Small intestine (tissue), 7 donors: ENCODE results near the gene PLEKHG4B. TPM values are rescaled to one million over a fixed set of nuclear protein-coding genes. Genes with fewer than 3 reads are reported as not detected.
"Not testable (repeated sequence)": the region's sequence is repeated elsewhere in the genome, so short reads cannot be mapped to it uniquely, and the experiment has no call there.

Experiments
- DNase-seq, 2 donors: peaks; one replicate each; pipeline versions ENCODE4 v3.0.0 to v3.0.0-alpha.2; 2013
- FAIRE-seq: peaks from 2 replicates; lab custom pipeline; 2012; peaks lifted over from hg19 to GRCh38; lab: Jason Lieb, UNC
- H3K27ac ChIP-seq, 3 donors: one replicate each; pipeline ENCODE4 v1.5.1; 2013; ENCODE audit warnings: low read length in 2 of 3, mild to moderate bottlenecking in 2 of 3, control low read depth in 1 of 3, inconsistent platforms in 1 of 3, low read depth in 1 of 3, moderate library complexity in 1 of 3
- H3K27me3 ChIP-seq, 3 donors: one replicate each; pipeline ENCODE4 v1.6.1; 2013; ENCODE audit warnings: low read length in 3 of 3, inconsistent platforms in 1 of 3; ENCODE audit not compliant: control insufficient read depth in 3 of 3, insufficient read depth in 3 of 3
- H3K36me3 ChIP-seq, 3 donors: one replicate each; pipeline ENCODE4 v1.6.1; 2013; ENCODE audit warnings: low read length in 3 of 3, inconsistent platforms in 1 of 3, low read depth in 1 of 3, mild to moderate bottlenecking in 1 of 3, moderate library complexity in 1 of 3; ENCODE audit not compliant: control insufficient read depth in 3 of 3, insufficient read depth in 2 of 3
- H3K4me1 ChIP-seq, 3 donors: one replicate each; pipeline ENCODE4 v1.6.1; 2013; ENCODE audit warnings: low read length in 2 of 3, inconsistent platforms in 1 of 3, low read depth in 1 of 3, mild to moderate bottlenecking in 1 of 3, moderate library complexity in 1 of 3; ENCODE audit not compliant: control insufficient read depth in 3 of 3, insufficient read depth in 2 of 3
- H3K4me3 ChIP-seq, 3 donors: one replicate each; pipeline ENCODE4 v1.5.1; 2013; ENCODE audit warnings: low read length in 3 of 3, control low read depth in 1 of 3, inconsistent platforms in 1 of 3, low read depth in 1 of 3, mild to moderate bottlenecking in 1 of 3, moderate library complexity in 1 of 3
- H3K9me3 ChIP-seq, 2 donors: one replicate each; pipeline ENCODE4 v1.6.1; 2013; ENCODE audit warnings: low read depth in 1 of 2, low read length in 1 of 2; ENCODE audit not compliant: control insufficient read depth in 2 of 2, insufficient read depth in 1 of 2
- WGBS, 3 donors: extraction: QIAGEN DNeasy Blood & Tissue Kit; methylation state at CpG; one replicate each; pipeline ENCODE4 v1.1.7; 2013; 5-methylcytosine and 5-hydroxymethylcytosine counted together
- polyA plus RNA-seq, 4 donors: library from polyadenylated mRNA; stranded (reverse) in 3 of 4; unstranded in 1 of 4; fragments of 200-250 nt in 3 of 4; fragments of 120-200 nt in 1 of 4; gene quantifications; one replicate each; pipeline versions ENCODE4 v1.2.1 to v1.2.3, GENCODE V29; 2013
- donor health status: healthy with polysubstance abuse.
- donor health status: control.
- donor health status: control.
- donor health status: Bipolar disorder and iron deficiency.
- donor health status: healthy.

The PLEKHG4B gene
- polyA plus RNA-seq, 4 donors: 0.01 to 0.44 TPM; not detected in 2

DNA sequence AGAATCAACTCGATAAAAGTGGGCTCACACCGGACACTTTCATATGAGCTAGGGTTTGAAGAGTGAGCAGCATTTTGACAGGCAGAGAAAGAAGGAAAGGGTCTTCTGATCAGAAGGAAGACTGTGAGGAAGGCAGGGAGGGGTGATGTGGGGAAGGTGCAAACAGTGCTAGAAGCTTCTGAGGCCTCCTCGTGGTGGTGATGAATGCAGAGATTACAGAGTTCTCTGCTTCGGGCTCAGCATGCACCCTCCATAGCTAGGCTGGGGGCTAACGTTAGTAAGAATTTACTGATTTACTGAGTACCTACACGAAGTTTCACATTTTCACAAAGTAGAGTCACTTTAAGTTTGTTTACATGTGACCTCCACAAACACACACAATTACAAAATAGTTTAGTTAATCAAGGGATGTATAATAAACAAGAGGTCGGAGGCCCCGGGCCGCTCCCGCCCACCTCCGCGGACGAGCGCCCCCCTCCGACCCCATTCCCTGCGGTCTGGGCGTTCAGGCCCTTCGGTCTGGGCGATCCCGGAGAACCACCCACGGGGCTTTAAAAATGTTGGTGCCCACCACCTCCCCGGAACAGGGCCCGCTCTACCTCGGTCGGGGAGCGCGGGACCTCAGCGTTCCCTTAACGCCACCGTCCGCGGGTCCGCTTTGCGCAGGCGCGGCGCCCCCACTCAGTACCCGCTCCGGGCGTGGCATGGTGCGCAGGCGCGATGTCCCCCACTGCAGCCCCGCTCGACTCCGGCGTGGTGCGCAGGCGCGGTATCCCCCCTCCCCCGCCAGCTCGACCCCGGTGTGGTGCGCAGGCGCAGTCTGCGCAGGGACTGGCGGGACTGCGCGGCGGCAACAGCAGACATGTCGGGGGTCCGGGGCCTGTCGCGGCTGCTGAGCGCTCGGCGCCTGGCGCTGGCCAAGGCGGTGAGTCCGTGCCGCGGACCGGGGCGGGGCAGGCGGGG lies 125.8 kb downstream of the PLEKHG4B start, which contains the start of the genes CCDC127 and SDHA:
TSS of gene CCDC127 (minus strand) at position 660 of the 963 bp plus-strand sequence. CDS start 1,304 bp downstream, outside the sequence.
TSS of gene SDHA (plus strand) at position 827 of the 963 bp plus-strand sequence. CDS start at position 863, 36 bp downstream.
- 1% methylated on average over 47 to 75 of the region's 75 CpGs for WGBS, 3 donors
- H3K27me3 ChIP-seq, H3K4me1 ChIP-seq, H3K36me3 ChIP-seq, H3K9me3 ChIP-seq, FAIRE-seq: not testable (repeated sequence)
- peak within 1 kb of the TSS; percentile 98 to 99 (median 98) for H3K4me3 ChIP-seq
- peak within 1 kb of the TSS; percentile 82 to 97 (median 94) for H3K27ac ChIP-seq
- peak; percentile 95 to 98 for DNase-seq

GRCh38 chr5:218457-219291 lies 126.7 kb downstream of the PLEKHG4B start:
- Histone ChIP-seq H3K4me1 (no peaks in the 10 kb centered on the region), H3K4me3 (peak overlapping the region; percentile 92 to 99 (median 98)), H3K27ac (peak overlapping the region; percentile 77 to 97 (median 94)), H3K9me3 (no peaks in the 10 kb centered on the region), H3K36me3 (no peaks in the 10 kb centered on the region), H3K27me3 (no peaks in the 10 kb centered on the region)
- peak; percentile 51 to 58 for DNase-seq
- 0 to 1% (median 0%) methylated on average over 50 to 73 of the region's 73 CpGs for WGBS, 3 donors
- FAIRE-seq: no peak

GRCh38 chr5:219460-219863 lies 127.5 kb downstream of the PLEKHG4B start:
- WGBS, 3 donors: 3 to 7% (median 4%) methylated on average over 9 of the region's 9 CpGs
- H3K27ac ChIP-seq: peak overlapping the region; percentile 57 to 77 (median 74)
- H3K27me3 ChIP-seq: no peaks in the 10 kb centered on the region
- DNase-seq (peak in 1 of 2 donors; percentile 28), FAIRE-seq (no peak)
- no peaks in the 10 kb centered on the region for H3K9me3 ChIP-seq
- peak overlapping the region; percentile 6 to 98 (median 92) for H3K4me3 ChIP-seq
- H3K36me3 ChIP-seq: peaks cover 0 to 7% (median 6%) of the 10 kb centered on the region in 3 donors
- H3K4me1 ChIP-seq: no peaks in the 10 kb centered on the region

DNA sequence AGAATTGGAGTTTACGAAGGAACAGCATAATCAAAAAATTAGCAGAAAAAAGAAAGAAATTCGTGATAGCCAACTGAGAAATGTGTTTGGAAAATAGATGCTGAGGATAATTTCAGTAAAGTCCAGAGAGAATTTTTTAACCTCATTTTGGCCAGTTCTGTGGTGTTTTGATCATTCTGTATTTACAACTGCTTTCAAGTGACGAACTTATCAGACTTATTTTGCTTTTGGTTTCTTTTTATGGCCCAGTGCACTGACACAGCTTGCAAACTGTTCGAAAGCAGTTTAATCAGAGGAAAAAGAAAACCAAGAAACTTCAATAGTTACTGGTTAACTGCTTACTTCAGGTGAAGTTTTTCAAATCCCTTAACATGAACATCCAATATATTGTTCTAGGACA lies 128.0 kb downstream of the PLEKHG4B start:
- 2 to 15% (median 6%) methylated on average over 4 of the region's 4 CpGs for WGBS, 3 donors
- Histone ChIP-seq H3K27ac (peak overlapping the region in 2 of 3 donors; percentile 57 to 74), H3K4me3 (peak overlapping the region; percentile 7 to 98 (median 92))

DNA sequence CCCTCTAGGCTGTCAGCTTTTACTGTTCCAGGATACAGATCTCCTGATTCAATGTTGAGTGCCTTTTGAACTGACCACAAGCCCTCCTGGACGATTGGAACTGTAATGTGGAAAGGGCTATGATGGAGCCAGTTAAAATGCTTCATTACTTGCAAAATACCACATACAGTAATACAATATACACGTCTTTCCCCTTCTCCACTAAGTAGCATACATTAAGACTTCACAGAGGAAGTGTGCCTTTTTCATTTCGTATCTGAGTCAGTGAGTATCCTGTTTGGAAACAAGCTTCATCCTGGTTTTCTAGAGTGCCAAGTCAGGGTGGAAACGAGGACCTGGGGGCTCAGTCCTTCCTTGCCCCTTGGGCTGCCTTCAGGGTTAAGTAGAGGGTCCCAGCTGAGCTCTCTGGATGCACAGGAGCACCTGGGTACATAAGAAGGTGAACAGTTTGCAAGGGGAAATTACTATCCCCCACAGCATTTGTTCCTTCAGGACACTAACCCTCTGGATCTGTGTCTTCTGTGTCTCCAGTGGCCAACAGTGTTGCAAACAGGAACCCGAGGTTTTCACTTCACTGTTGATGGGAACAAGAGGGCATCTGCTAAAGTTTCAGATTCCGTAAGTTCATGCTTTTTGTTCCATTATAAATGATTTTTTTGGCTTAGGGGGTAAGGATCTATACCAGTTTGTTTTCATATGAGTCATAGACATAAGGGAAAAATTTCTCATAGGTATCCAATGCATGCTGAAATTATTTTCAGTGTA lies 131.2 kb downstream of the PLEKHG4B start:
- H3K27me3 ChIP-seq, H3K27ac ChIP-seq, H3K9me3 ChIP-seq, FAIRE-seq, DNase-seq, H3K4me3 ChIP-seq, H3K4me1 ChIP-seq: not testable (repeated sequence)
- WGBS, 3 donors: 51 to 59% (median 54%) methylated on average over 6 of the region's 6 CpGs
- peaks cover 8 to 38% (median 20%) of the 10 kb centered on the region in 3 donors for H3K36me3 ChIP-seq

More for the DNA sequence above, 128.0 kb downstream of the PLEKHG4B start:
- DNase-seq (peak; percentile 45 to 50), FAIRE-seq (no peak)
- Histone ChIP-seq H3K36me3 (peaks cover under 1 to 12% (median 8%) of the 10 kb centered on the region in 3 donors), H3K27me3 (no peaks in the 10 kb centered on the region), H3K4me1 (no peaks in the 10 kb centered on the region), H3K9me3 (no peaks in the 10 kb centered on the region)

GRCh38 chr5:223791-224190 lies 131.8 kb downstream of the PLEKHG4B start:
- Histone ChIP-seq H3K27me3 (no peaks in the 10 kb centered on the region), H3K36me3 (peaks cover 11 to 40% (median 24%) of the 10 kb centered on the region in 3 donors), H3K4me3 (no peak overlapping the region), H3K9me3 (no peaks in the 10 kb centered on the region), H3K4me1 (no peaks in the 10 kb centered on the region), H3K27ac (no peak overlapping the region)
- FAIRE-seq: no peak
- no peak for DNase-seq
- WGBS, 3 donors: 69 to 83% (median 78%) methylated on average over 6 of the region's 6 CpGs

- H3K27ac ChIP-seq: no peak overlapping the region
- WGBS, 3 donors: 97 to 98% (median 97%) methylated on average over 14 of the region's 14 CpGs
- DNase-seq (no peak), FAIRE-seq (no peak)
- H3K36me3 ChIP-seq: peaks cover 16 to 43% (median 29%) of the 10 kb centered on the region in 3 donors
- no peaks in the 10 kb centered on the region for H3K27me3 ChIP-seq
- H3K4me3 ChIP-seq: no peak overlapping the region
- no peaks in the 10 kb centered on the region for H3K9me3 ChIP-seq
- H3K4me1 ChIP-seq: no peaks in the 10 kb centered on the region
Observed at GRCh38 chr5:225334-225733, 133.4 kb downstream of the PLEKHG4B start.
